GM18870 (cell line): ENCODE results near the gene HAPLN2.
"Not testable (repeated sequence)": the region's sequence is repeated elsewhere in the genome, so short reads cannot be mapped to it uniquely, and the experiment has no call there.

Source experiments
- ATAC-seq: cut with Tn5 transposase; IDR thresholded peaks from one replicate; pipeline ENCODE4 v1.9.1; 2021; ENCODE audit warnings: moderate library complexity; ENCODE audit not compliant: unreplicated experiment

HAPLN2 gene

GRCh38 chr1:156618853-156619581 lies at the start of gene HAPLN2:
HAPLN2 (plus strand) TSS chr1:156619415; CDS start chr1:156623491, 4,076 bp downstream.
- ATAC-seq: no peak

- no peak for ATAC-seq
Measured at GRCh38 chr1:156571261-156571852, 47.9 kb upstream of the HAPLN2 start.

- ATAC-seq: no peak
Measured at GRCh38 chr1:156571919-156572662, 47.1 kb upstream of the HAPLN2 start, which contains the start of gene IQGAP3. IQGAP3 (minus strand) TSS chr1:156572565; CDS start chr1:156572529, 36 bp downstream.

DNA sequence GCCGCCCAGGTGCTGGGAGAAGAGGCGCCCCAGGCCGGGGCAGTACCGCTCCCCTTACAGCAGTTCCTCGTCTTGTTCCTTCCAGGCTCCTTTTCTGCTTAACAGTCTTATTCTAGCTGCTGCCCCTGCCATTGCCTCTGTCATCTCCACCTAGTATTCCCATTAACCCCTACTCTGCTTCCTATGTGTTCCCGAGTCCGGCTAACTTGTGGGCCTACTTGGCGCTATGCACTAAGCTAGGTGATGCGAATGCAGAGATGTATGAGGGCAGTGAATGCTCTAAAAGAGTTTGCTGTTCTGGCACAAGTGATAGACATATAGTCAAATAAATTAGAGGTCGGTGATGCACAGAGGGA lies 46.6 kb upstream of the HAPLN2 start:
- no peak for ATAC-seq

DNA sequence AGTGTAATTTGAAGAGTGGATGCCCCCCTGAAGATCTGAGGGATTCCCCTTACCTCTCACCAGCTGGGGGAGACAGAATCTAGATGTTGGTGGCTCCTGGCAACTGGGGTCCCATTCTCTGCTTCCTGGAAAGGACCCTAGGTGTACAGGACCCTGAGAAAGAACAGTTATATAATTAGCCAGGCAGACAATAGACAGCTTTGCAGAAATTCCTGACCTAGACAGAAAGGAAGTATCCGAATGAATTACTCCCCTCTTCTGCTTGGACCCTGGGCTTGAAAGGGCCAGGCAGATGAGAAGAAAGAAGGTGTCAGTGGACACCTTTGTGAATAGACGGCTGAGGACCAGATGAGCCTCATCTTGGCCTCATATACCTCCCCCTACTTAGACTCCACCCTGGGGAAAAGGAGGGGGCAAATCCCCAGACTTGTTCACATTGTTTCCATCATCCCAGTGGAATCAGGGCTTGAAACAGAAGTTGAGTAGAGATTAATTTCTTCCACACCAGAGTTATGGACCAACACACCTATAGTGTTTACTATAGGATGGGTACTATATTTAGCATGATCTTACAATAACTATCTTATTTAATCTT lies 45.1 kb upstream of the HAPLN2 start:
- ATAC-seq: no peak

GRCh38 chr1:156577550-156577949 lies 41.7 kb upstream of the HAPLN2 start:
- ATAC-seq: no peak

DNA sequence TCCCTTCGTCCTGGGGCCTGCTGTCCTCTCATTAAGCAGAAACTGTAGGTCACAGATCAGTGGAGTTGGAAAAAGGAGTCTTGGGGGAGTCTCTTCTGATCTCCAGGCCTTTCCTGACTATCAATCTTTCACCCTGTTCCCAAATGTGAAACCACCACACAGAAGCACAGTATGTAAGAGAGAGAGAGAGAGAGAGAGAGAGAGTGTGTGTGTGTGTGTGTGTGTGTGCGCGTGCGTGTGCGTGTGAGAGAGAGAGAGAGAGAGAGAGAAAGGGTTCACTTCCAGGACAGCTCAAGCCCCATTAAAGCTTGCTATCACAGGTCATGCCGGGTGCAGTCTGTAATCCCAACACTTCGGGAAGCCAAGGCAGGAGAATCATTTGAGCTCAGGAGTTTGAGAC lies 41.2 kb upstream of the HAPLN2 start:
- no peak for ATAC-seq

GRCh38 chr1:156579472-156579871 lies 39.7 kb upstream of the HAPLN2 start, which contains the start of gene TTC24:
TTC24 (plus strand) TSS chr1:156579723; CDS start chr1:156581365, 1,642 bp downstream.
- no peak for ATAC-seq

GRCh38 chr1:156581661-156582387 lies 37.4 kb upstream of the HAPLN2 start:
- ATAC-seq: no peak

DNA sequence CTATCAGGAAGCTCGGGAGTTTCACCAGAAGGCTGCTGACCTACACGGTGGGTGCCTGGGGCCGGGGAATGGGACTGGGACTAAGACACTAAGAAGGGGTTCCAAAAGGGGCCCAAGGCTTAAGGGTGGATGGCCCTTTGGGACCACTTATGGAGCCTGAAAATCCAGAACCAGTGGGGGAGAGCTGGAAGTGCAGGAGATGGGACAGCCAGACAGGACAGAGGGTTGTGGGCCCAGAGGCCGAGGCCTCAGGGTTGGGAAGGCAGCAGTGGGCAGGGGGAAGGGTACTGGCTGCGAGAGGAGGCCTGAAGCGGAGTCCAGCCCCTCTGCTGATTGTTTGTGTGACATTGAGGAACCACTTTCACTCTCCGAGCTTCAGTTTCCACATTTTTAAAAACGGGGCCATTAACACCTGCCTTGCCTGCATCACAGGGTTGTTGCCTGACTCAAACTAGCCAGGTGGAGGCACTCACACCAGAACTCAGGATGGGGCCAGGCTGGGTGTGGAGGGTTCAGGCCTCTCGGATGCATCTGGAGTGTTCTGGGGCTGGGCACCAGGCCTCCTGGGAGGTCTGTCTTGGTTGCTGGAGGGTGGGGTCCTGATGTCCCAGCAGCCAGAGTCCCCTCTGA lies 36.7 kb upstream of the HAPLN2 start:
- ATAC-seq: no peak

DNA sequence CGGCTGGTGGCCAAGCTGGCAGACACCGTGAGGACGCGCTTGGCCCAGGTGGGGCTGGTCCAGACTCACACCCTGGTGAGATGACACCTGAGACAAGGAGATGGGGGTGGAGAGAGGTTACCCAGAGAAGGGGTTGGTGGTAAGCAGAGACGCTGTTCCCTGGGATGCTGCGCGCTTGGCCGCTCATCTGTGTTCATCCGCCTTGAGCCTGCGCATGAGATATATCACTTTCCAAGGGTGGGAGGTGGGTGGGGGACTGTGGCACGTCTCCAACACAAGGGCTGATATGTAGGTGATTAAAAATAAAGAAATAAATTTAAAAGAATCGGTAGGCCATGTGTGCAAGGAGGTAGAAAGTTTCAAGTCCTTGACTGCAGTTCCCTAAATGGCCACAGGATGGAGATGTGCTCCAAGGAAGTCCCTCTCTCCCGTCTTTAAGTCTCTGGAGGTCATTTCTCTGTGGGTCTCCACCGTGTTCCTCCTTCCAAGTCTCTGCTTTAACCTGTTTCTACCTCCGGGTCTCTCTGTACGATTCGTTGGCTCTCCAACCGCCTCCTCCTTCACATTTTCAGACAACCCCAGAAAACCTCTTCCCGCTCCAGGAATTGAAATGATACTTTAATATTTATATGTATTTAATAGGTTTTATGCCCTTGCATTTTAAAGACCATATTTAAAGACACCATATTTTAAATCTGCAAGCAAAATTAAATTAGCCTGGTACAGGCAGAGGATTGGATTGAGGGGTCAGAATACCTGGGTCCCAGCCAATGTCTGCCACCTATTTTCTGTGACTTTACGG lies 35.2 kb upstream of the HAPLN2 start:
- ATAC-seq: no peak

DNA sequence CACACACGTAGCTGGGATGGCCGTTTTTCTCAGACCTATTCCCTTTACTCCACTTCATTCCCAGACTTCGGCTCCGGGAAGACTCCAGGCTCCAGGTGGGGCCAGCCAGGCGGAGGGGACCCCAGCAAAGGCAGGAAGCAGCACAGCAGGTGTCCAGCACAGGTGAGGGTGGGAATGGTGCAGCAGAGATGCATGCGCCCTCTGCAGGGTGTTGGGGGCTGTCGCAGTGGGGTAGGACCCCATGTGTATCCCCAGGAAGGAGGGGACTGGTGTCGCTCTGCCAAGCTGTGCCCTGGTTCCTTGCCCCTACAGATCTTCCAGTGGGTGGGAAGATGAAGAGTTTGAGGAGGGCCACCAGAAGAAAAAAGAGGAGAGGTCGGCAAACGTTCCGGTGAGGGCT lies 34.4 kb upstream of the HAPLN2 start:
- no peak for ATAC-seq

GRCh38 chr1:156586323-156586722 lies 32.9 kb upstream of the HAPLN2 start:
- no peak for ATAC-seq

GRCh38 chr1:156586892-156587477 lies 32.2 kb upstream of the HAPLN2 start:
- no peak for ATAC-seq

DNA sequence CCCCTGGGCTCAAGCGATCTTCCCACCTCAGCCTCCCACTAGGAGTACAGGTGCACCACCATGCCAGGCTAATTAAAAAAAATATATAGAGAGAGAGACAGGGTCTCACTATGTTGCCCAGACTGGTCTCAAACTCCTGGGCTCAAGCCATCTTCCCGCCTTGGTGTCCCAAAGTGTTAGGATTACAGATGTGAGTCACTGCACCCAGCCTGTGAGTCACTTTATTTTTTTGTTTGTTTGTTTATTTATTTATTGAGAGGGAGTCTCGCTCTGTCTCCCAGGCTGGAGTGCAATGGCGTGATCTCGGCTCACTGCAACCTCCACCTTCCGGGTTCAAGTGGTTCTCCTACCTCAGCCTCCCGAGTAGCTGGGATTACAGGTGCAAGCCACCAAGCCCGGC lies 31.3 kb upstream of the HAPLN2 start:
- ATAC-seq: not testable (repeated sequence)

GRCh38 chr1:156589546-156589945 lies 29.7 kb upstream of the HAPLN2 start:
- no peak for ATAC-seq

GRCh38 chr1:156590326-156591180 lies 28.7 kb upstream of the HAPLN2 start:
- no peak for ATAC-seq

DNA sequence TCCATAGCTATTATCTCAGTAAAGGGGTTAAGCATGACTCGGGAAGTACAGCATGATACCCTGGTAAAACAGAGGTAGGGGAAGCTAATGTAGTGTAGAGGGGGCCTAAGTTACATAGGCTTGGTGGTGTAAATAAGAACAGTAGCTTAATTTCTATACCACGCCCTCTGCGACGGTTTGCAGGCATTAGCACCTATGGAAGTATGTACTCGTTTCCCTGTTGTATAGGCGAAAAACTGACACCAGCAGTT lies 28.1 kb upstream of the HAPLN2 start:
- ATAC-seq: no peak
